ENCODE results near the gene IER3. TPM values are rescaled to one million over a fixed set of nuclear protein-coding genes. Genes with fewer than 3 reads are reported as not detected.

Gene IER3
- total and polyA plus RNA-seq, 9 of the 15 experiments (the other 6 are each of a cell fraction or from before 2014, with no cell fraction given), result 1.5 to 30.0 (median 11.5) TPM

GRCh38 chr6:30727920-30728553 lies 16.3 kb downstream of the IER3 start (continued):
- TF ChIP-seq PATZ1 (CRISPR knock-in tag; IDR thresholded peaks at IDR 0.05; ENCODE audit: borderline replicate concordance) (no peak), ERF (CRISPR knock-in tag; IDR thresholded peaks at IDR 0.05) (no peak), ARID3B (CRISPR knock-in tag; IDR thresholded peaks at IDR 0.05; ENCODE audit: borderline replicate concordance) (no peak), MEF2A (IDR thresholded peaks at IDR 0.05; ENCODE audit: control insufficient read depth, low read depth, low read length) (no peak), PBX2 (CRISPR knock-in tag; IDR thresholded peaks at IDR 0.05; ENCODE audit: low read depth) (no peak), PBX2 (tag; conservative IDR thresholded peaks at IDR 0.05; ENCODE audit: low read depth) (peak; percentile 37; the same call in 1 of the 2 replicates), AFF4 (CRISPR knock-in tag; IDR thresholded peaks at IDR 0.05) (0 out of 2 replicates have a peak, but pooled peaks have one; percentile 39), ZNF561 (CRISPR knock-in tag; conservative IDR thresholded peaks at IDR 0.05) (no peak), SUPT5H (IDR thresholded peaks at IDR 0.05) (no peak), ID3 (CRISPR knock-in tag; IDR thresholded peaks at IDR 0.05) (no peak), ID3 (tag; IDR thresholded peaks at IDR 0.05) (no peak)
